ENCODE data around the gene OSBPL2.

GRCh38 chr20:62243106-62243505, 4.8 kb downstream of the OSBPL2 start:
- TF ChIP-seq, protein P1, sequence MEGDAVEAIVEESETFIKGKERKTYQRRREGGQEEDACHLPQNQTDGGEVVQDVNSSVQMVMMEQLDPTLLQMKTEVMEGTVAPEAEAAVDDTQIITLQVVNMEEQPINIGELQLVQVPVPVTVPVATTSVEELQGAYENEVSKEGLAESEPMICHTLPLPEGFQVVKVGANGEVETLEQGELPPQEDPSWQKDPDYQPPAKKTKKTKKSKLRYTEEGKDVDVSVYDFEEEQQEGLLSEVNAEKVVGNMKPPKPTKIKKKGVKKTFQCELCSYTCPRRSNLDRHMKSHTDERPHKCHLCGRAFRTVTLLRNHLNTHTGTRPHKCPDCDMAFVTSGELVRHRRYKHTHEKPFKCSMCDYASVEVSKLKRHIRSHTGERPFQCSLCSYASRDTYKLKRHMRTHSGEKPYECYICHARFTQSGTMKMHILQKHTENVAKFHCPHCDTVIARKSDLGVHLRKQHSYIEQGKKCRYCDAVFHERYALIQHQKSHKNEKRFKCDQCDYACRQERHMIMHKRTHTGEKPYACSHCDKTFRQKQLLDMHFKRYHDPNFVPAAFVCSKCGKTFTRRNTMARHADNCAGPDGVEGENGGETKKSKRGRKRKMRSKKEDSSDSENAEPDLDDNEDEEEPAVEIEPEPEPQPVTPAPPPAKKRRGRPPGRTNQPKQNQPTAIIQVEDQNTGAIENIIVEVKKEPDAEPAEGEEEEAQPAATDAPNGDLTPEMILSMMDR (IDR thresholded peaks at IDR 0.05; ENCODE audit: borderline replicate concordance, extremely low read depth, low read length, poor library complexity, severe bottlenecking), result no peak
- no peak for TF ChIP-seq EZH2 (IDR thresholded peaks at IDR 0.05; ENCODE audit: borderline replicate concordance, low read depth, low read length, severe bottlenecking)

Data from DND-41 (cell line).